Neuronal stem cell (in vitro differentiated cells): Measurements from ENCODE around the gene DVL3.
A peak's percentile ranks its signal among the peaks of the same experiment; 100 is the strongest.

Source experiments
- DNase-seq: peaks from one replicate; pipeline ENCODE4 v3.0.0-alpha.2; 2013; ENCODE audit warnings: low spot score
- H2AFZ ChIP-seq: one replicate; pipeline ENCODE4 v1.6.1; 2013; ENCODE audit warnings: mild to moderate bottlenecking, low read length, inconsistent platforms
- H2AK5ac ChIP-seq: 2 replicates; pipeline ENCODE4 v1.6.1; 2013; ENCODE audit warnings: low read depth, mild to moderate bottlenecking, inconsistent platforms, low read length, moderate library complexity, mixed read lengths
- H2BK120ac ChIP-seq: 2 replicates; pipeline ENCODE4 v1.6.1; 2013; ENCODE audit warnings: low read depth, mild to moderate bottlenecking, inconsistent platforms, low read length, moderate library complexity, mixed read lengths
- H2BK12ac ChIP-seq: one replicate; pipeline ENCODE4 v1.6.1; 2013; ENCODE audit warnings: low read length, inconsistent platforms
- H2BK15ac ChIP-seq: 2 replicates; pipeline ENCODE4 v1.6.1; 2013; ENCODE audit warnings: mild to moderate bottlenecking, low read length, inconsistent platforms, mixed read lengths
- H2BK5ac ChIP-seq: one replicate; pipeline ENCODE4 v1.6.1; 2013; ENCODE audit warnings: inconsistent platforms, mild to moderate bottlenecking, low read length, moderate library complexity
- H3K14ac ChIP-seq: one replicate; pipeline ENCODE4 v1.6.1; 2013; ENCODE audit warnings: low read length, inconsistent platforms
- H3K18ac ChIP-seq: 2 replicates; pipeline ENCODE4 v1.6.1; 2013; ENCODE audit warnings: low read length, inconsistent platforms
- H3K23ac ChIP-seq: 2 replicates; pipeline ENCODE4 v1.6.1; 2013; ENCODE audit warnings: low read depth, mild to moderate bottlenecking, mixed read lengths, low read length, inconsistent platforms; ENCODE audit not compliant: poor library complexity
- H3K27ac ChIP-seq: replicated peaks from 3 replicates; pipeline ENCODE4 v1.5.1; 2013; ENCODE audit warnings: low read length, inconsistent platforms
- H3K27me3 ChIP-seq, 3 experiments: 2 replicates each; pipeline ENCODE4 v1.6.1; 2013; ENCODE audit warnings: low read length in 3 of 3, mild to moderate bottlenecking in 2 of 3, inconsistent platforms in 1 of 3, low read depth in 1 of 3, mixed read lengths in 1 of 3, moderate library complexity in 1 of 3; ENCODE audit not compliant: control insufficient read depth in 3 of 3, insufficient read depth in 3 of 3
- H3K36me3 ChIP-seq, 2 donors: replicated peaks in 1 of 2; 2 replicates each; pipeline ENCODE4 v1.6.1; 2013; ENCODE audit warnings: low read length in 2 of 2; ENCODE audit not compliant: control insufficient read depth in 2 of 2, insufficient read depth in 2 of 2
- H3K4ac ChIP-seq: 2 replicates; pipeline ENCODE4 v1.6.1; 2013; ENCODE audit warnings: inconsistent platforms, mild to moderate bottlenecking, low read length, moderate library complexity
- H3K4me1 ChIP-seq, 2 donors: 1 replicate in 1 of 2; 2 replicates in 1 of 2; pipeline ENCODE4 v1.6.1; 2013; ENCODE audit warnings: low read length in 2 of 2, low read depth in 1 of 2; ENCODE audit not compliant: control insufficient read depth in 2 of 2, insufficient read depth in 1 of 2
- H3K4me2 ChIP-seq: one replicate; pipeline ENCODE4 v1.6.1; 2013; ENCODE audit warnings: mild to moderate bottlenecking, low read length, inconsistent platforms; ENCODE audit not compliant: insufficient read depth, poor library complexity, severe bottlenecking
- H3K4me3 ChIP-seq, 2 donors: 2 replicates each; pipeline ENCODE4 v1.5.1; 2013; ENCODE audit warnings: low read length in 2 of 2, mild to moderate bottlenecking in 2 of 2, inconsistent platforms in 1 of 2, moderate library complexity in 1 of 2
- H3K79me1 ChIP-seq: one replicate; pipeline ENCODE4 v1.6.1; 2013; ENCODE audit warnings: low read depth, mild to moderate bottlenecking, inconsistent platforms, low read length, moderate library complexity
- H3K9ac ChIP-seq: one replicate; pipeline ENCODE4 v1.6.1; 2013; ENCODE audit warnings: mild to moderate bottlenecking, low read depth, low read length, inconsistent platforms; ENCODE audit not compliant: poor library complexity
- H3K9me3 ChIP-seq, 2 donors: replicated peaks in 1 of 2; 2 replicates each; pipeline versions ENCODE3 to v1.6.1; 2013; ENCODE audit warnings: low read length in 2 of 2, mild to moderate bottlenecking in 2 of 2, inconsistent platforms in 1 of 2, low read depth in 1 of 2, mixed read lengths in 1 of 2, moderate library complexity in 1 of 2; ENCODE audit not compliant: control insufficient read depth in 2 of 2, insufficient read depth in 1 of 2
- H4K8ac ChIP-seq: one replicate; pipeline ENCODE4 v1.6.1; 2013; ENCODE audit warnings: low read depth, mild to moderate bottlenecking, inconsistent platforms, low read length, moderate library complexity
- H4K91ac ChIP-seq: one replicate; pipeline ENCODE4 v1.6.1; 2013; ENCODE audit warnings: low read length, low read depth, mild to moderate bottlenecking, inconsistent platforms; ENCODE audit not compliant: poor library complexity
- WGBS, 2 donors: extraction: QIAGEN DNeasy Blood & Tissue Kit; methylation state at CpG; one replicate each; pipeline ENCODE4 v1.1.7; 2013; ENCODE audit warnings: missing lambda C conversion rate in 2 of 2, mixed read lengths in 1 of 2; ENCODE audit not compliant: insufficient read length in 2 of 2, insufficient replicate concordance in 1 of 2; ENCODE audit errors: extremely low coverage in 2 of 2; 5-methylcytosine and 5-hydroxymethylcytosine counted together

The DVL3 gene

GRCh38 chr3:184203526-184203925 lies 48.3 kb downstream of the DVL3 start:
- Histone ChIP-seq H3K4me2 (no peak overlapping the region), H3K9me3 (no peaks in the 10 kb centered on the region), H3K36me3 (no peaks in the 10 kb centered on the region), H3K14ac (no peak overlapping the region), H2BK12ac (no peak overlapping the region), H3K4me1 (peaks cover 0 to 3% of the 10 kb centered on the region in 2 donors), H2AK5ac (no peak overlapping the region), H3K27ac (no peak overlapping the region), H3K79me1 (no peaks in the 10 kb centered on the region), H3K4ac (no peak overlapping the region), H3K23ac (no peak overlapping the region), H4K91ac (no peak overlapping the region), H3K4me3 (peak overlapping the region in 1 of 2 donors; percentile 35), H2BK15ac (no peak overlapping the region), H3K27me3 (peaks cover 0 to 9% (median 0%) of the 10 kb centered on the region in 3 experiments), H2BK5ac (no peak overlapping the region), H3K9ac (no peak overlapping the region), H3K18ac (no peak overlapping the region), H2AFZ (no peak overlapping the region), H4K8ac (no peak overlapping the region), H2BK120ac (no peak overlapping the region)
- no peak for DNase-seq
- WGBS, 2 donors: no CpG with 5 or more reads among the region's 8 CpGs

DNA sequence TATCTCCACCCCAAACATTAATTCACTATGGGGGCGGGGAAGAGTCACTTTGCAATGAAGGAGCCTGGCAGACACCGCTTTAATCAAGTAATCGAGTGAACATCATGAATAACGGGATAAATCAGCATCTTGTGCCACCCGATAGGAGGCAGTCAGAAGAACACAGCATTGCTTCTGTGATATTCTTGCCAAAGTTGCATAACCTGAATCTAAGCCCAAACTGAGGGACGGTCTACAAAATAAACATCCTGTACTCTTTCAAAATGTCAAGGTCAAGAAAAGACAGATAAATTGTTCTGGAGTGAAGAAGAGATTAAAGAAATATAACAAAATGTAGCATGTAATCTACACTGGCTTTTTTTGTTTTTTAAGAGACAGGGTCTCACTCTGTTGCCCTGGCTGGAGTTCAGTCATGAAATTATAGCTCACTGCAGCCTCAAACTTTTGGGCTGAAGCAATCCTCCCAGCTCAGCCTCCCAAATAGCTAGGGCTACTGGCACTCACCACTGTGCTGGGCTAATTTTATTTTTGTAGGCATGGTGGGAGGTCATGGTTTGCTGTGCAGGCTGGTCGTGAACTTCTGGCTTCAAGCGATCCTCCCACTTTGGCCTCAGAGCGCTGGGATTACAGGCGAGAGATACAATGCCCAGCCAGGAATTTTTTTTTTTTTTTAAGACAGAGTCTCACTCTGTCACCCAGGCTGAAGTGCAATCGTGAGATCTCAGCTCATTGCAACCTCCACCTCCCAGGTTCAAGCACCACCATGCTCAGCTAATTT lies 54.2 kb downstream of the DVL3 start:
- no peak for DNase-seq
- no peak overlapping the region for H4K91ac ChIP-seq
- no peak overlapping the region for H2BK15ac ChIP-seq
- H2AFZ ChIP-seq: no peak overlapping the region
- H2BK12ac ChIP-seq: no peak overlapping the region
- no peak overlapping the region for H2AK5ac ChIP-seq
- no peaks in the 10 kb centered on the region for H3K79me1 ChIP-seq
- H3K4me1 ChIP-seq: peaks cover 0 to 3% of the 10 kb centered on the region in 2 donors
- peaks cover 0 to 14% (median 0%) of the 10 kb centered on the region in 3 experiments for H3K27me3 ChIP-seq
- no peak overlapping the region for H3K9ac ChIP-seq
- no peak overlapping the region for H3K23ac ChIP-seq
- no peak overlapping the region for H4K8ac ChIP-seq
- no CpG with 5 or more reads among the region's 11 CpGs for WGBS, 2 donors
- H3K36me3 ChIP-seq: no peaks in the 10 kb centered on the region
- no peak overlapping the region for H3K18ac ChIP-seq
- H3K4me3 ChIP-seq: no peak overlapping the region
- no peak overlapping the region for H3K14ac ChIP-seq
- H2BK120ac ChIP-seq: no peak overlapping the region
- H3K9me3 ChIP-seq: no peaks in the 10 kb centered on the region
- no peak overlapping the region for H3K4ac ChIP-seq
- H3K27ac ChIP-seq: no peak overlapping the region
- H3K4me2 ChIP-seq: no peak overlapping the region
- H2BK5ac ChIP-seq: no peak overlapping the region

DNA sequence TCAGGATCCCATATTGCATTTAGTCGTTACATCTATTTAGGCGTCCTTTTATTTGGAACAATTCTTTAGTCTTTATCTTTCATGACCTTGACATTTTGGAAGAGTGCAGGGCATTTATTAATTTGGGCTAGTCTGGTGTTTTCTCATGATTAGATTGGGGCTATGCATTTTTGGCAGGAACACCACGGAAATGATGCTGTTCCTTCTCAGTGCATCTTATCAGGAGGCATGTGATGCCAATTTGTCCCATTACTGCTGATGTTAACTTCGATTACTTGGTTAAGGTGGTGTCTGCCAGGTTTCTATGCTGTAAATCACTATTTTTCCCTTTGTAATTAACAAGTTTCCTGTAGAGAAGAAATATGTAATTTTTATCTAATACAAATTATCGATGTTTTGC lies 56.1 kb downstream of the DVL3 start:
- Histone ChIP-seq H3K27me3 (peaks cover 0 to 11% (median 0%) of the 10 kb centered on the region in 3 experiments), H2BK15ac (no peak overlapping the region), H2BK5ac (no peak overlapping the region), H2BK120ac (no peak overlapping the region), H3K23ac (no peak overlapping the region), H3K14ac (no peak overlapping the region), H3K4me1 (peaks cover 0 to under 1% of the 10 kb centered on the region in 2 donors), H2AFZ (no peak overlapping the region), H3K4me3 (no peak overlapping the region), H4K91ac (no peak overlapping the region), H2AK5ac (no peak overlapping the region), H3K9ac (no peak overlapping the region), H3K4ac (no peak overlapping the region), H3K27ac (no peak overlapping the region), H2BK12ac (no peak overlapping the region), H3K36me3 (no peaks in the 10 kb centered on the region), H4K8ac (no peak overlapping the region), H3K79me1 (no peaks in the 10 kb centered on the region), H3K9me3 (no peaks in the 10 kb centered on the region), H3K4me2 (no peak overlapping the region), H3K18ac (no peak overlapping the region)
- no CpG with 5 or more reads among the region's 5 CpGs for WGBS, 2 donors
- no peak for DNase-seq

GRCh38 chr3:184211718-184212117 lies 56.5 kb downstream of the DVL3 start:
- Histone ChIP-seq H3K18ac (no peak overlapping the region), H3K4ac (no peak overlapping the region), H2BK120ac (no peak overlapping the region), H3K27me3 (peaks cover 0 to 7% (median 0%) of the 10 kb centered on the region in 3 experiments), H3K9ac (no peak overlapping the region), H3K14ac (no peak overlapping the region), H3K4me1 (no peaks in the 10 kb centered on the region), H3K27ac (no peak overlapping the region), H3K23ac (no peak overlapping the region), H3K36me3 (no peaks in the 10 kb centered on the region), H2BK12ac (no peak overlapping the region), H4K8ac (no peak overlapping the region), H3K4me3 (no peak overlapping the region), H2BK5ac (no peak overlapping the region), H2AK5ac (no peak overlapping the region), H3K9me3 (no peaks in the 10 kb centered on the region), H4K91ac (no peak overlapping the region), H2BK15ac (no peak overlapping the region), H2AFZ (no peak overlapping the region), H3K79me1 (no peaks in the 10 kb centered on the region), H3K4me2 (no peak overlapping the region)
- WGBS, 2 donors: no CpG with 5 or more reads among the region's 5 CpGs
- no peak for DNase-seq
